Stimulated activated CD4-positive, alpha-beta T cell treated with anti-CD3 and anti-CD28 coated beads, Interleukin-15, amount 100 ng/mL, for 24 hours (primary cell): ENCODE results near the gene CEMIP2.

ENCODE experiments used
- DNase-seq: peaks from one replicate; pipeline ENCODE4 v3.0.0-alpha.2; 2020

The CEMIP2 gene

DNA sequence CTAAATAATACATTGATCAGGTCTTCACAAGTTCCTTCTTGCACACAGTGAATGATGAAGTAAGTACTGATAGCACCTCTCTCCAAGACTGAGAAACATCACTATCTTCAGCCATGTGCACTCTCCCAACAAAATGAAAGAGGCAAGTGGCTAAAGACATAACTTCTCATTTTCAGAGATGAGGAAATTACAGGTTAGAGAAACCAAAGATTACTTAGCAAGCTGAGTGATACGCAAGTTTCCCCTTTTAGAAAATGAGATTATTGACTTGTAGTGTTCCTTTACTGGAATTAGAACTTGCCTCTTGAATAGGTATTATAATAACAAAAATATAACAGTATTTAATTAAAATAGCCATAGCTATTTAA, 21.6 kb downstream of the CEMIP2 start:
- DNase-seq: no peak

DNA sequence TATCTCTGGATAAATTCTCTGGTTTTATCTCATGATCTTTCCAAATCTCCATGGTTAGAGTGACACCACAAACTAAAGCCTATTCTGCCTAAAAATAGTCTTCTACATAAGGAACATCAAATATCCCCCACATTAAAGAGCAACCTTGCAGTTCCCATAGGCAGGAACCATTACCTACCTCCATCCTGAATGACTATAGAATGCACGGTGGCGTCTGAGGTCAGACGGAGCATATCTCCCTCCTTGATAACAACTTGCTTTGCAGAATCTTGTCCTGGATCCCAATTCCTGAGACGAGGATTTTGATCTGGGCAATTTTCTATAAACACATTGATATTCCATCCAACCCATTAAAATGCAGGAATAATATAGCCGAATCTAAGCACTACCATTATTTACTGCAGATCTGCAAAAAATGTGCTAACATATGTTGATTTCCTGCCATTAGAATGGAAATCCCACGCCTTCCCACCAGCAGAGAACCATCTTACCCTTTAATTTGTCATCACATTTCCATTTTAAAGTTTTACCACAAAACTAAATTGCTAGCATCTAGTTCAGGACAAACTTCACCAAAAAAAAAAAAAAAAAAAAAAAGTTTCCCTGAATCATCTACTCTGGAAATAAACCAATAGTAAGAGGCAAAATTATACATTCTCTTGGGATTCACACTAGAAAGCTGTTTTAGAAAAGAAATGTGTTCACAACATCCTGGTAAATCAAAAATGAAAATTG, 22.1 kb downstream of the CEMIP2 start:
- DNase-seq: no peak

DNA sequence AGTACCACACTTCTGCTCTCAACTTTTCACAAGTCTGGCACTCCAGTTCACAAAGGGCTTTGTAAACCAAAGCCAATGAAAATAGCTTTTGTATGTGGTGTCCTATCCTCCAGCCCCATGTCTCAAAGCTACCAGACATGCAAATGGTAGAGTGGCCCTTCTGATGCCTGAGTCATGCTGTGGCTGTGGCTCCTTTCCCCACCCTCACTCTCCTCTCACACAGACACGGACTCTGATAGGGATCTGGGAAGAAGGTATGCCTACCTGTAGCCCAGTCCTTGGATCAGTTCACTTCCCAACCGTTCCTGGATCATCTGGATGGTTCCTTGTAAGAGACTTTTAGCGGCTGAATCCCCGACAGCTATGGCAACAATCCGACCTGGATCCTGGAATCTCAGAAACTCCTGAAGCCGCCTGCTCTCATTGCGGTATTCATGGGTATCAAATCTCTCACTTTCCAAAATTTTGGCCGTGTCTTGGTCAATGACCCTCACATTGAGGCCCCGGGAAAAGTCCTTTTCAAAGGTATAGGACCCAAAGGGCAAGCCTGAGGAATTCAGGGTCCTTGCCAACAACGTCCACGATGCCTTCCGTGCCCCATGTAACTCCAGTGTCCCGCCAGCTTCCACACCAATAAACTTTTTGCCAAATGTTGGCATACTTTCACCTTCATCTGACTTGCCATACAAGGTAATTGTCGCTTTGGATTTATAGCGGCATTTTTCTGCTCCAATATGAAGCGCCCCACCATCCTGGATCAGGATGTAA, 23.4 kb downstream of the CEMIP2 start:
- no peak for DNase-seq

DNA sequence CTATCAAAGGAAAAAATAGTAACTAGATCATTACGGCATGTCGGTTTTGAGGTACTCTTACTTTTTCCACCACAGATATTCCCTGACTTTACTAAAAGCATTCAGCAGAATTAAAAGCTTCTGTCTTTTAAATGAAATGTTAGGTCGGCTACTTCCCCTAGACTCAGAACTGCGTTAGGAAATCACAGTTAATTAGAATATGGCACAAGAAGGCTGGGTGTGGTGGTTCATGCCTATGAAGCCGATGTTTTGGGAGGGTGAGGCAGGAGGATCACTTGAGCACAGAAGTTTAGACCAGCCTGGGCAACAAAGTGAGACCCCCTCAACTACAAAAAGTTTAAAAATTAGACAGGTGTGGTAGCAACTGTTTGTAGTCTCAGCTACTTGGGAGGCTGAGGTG, 24.4 kb downstream of the CEMIP2 start:
- DNase-seq: no peak

DNA sequence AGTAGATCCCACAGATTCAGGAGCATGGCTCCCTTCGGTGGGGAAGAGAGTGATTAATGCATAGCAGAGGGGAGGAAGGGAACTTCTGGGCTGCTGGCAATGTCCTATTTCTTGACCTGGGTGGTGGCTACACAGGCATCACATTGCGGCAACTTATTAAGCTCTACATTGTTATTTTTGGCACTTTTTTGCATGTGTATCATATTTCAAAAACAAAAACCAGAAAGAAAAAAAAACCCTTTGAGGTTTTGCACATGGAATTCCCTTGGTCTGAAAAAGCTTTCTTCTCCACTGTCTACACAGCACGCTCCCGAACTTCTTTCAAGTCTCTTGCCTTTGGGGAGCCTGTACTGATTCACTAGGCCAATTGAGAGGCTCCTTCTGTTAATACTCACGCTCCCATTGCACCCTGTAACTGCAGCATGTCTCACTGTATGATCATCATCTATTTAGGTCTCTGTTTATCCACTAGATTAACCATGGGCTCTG, 25.1 kb downstream of the CEMIP2 start:
- no peak for DNase-seq

DNA sequence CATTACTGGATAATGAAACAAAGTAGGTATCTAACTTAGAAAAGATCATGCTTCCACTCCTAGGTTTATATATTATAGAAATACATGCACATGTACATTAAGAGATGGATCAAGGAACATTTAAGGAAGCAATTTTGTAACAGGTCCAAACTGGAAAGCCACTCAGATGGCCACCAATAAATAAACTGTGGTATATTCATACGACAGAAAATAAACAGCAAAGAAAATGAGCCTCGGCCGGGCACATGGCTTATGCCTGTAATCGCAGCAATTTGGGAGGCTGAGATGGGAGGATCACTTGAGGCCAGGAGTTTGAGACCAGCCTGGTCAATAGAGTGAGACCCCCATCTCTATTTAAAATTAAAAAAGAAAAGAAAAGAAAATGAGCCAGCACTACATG, 25.6 kb downstream of the CEMIP2 start:
- DNase-seq: no peak

DNA sequence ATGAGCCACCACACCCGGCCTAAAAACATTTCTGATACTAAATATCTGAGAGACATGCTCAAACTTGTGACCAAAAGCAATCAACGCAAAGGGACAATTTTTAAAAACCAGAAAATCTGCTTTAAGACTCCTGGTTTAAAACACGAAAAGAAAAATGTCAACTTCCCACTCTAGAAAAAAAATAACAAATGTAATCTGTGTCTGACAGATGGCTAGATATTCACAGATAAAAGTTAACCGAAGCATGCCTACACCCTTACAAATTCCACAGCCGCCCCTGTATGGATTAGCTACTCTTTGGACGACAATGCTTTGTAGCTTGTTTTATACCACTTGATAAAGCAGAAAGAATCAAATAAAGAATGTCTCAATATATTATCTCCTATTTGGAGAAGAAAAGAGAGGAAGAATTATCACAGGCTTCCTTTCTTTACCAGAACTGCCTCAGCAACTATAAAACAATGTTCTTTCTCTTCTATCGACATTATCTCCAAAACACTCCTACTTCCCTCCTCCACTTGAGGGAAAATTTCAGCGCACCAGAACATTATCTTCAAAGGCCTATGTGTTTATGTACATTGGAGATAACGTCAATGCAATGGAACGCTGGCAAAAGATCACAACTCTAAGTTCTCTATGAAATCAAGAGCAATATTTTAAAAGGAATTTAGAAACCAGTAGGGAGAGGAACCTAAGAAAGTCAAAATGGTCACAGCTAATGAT, 26.2 kb downstream of the CEMIP2 start:
- DNase-seq: no peak

DNA sequence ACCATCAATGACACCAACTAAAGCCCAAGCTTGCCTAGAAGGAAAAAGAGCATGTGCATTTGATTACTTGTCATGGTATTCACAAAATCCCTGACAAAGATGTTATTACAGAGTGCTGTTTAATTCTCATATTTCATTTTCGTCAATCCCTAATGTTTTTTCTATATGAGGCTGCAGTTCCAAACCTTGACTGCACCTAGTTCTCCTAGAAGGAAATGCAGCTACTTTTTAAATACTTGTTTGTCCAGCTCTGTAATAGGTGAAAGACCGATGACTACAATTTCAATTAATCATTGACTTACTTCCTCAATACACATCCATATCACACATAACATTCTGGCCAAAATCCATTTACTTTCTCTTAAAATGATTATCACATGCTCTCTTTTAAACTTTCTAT, 28.1 kb downstream of the CEMIP2 start:
- DNase-seq: no peak

DNA sequence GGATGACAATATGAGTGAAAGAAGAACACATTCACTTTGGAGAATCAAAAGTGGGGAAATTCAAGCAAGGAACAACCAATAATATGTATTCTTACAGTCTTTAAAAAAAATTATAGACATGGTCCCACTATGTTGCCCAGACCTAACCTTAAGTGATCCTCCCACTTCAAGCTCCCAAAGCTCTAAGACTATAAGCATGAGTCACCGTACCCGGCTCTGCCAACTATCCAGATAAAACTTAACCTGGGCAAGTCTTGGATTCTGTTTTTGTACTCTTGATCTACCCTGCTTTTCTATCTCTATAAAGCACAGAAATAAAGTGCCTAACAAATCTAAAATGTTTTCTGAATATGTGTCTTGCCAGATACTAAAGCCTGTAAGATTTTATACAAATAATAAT, 30.9 kb downstream of the CEMIP2 start:
- DNase-seq: no peak

DNA sequence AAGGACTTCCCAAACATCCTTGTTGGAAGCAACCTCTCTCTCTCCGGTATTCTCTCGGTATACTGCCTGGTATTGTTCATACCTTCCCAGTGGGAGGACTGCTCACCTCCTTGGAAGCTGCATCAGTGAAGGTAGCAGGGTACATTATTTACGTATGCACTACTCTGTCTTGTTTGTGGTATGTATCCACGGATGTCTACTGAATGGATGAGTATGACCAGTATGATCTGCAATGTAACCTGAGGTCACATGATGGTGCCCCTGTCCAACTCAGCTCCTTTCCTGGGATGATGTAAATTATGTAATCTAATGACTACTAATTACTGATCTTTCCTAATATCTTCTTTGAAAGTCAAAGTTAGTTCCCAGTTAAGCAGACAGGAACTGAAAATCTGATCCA, 32.1 kb downstream of the CEMIP2 start:
- DNase-seq: no peak

DNA sequence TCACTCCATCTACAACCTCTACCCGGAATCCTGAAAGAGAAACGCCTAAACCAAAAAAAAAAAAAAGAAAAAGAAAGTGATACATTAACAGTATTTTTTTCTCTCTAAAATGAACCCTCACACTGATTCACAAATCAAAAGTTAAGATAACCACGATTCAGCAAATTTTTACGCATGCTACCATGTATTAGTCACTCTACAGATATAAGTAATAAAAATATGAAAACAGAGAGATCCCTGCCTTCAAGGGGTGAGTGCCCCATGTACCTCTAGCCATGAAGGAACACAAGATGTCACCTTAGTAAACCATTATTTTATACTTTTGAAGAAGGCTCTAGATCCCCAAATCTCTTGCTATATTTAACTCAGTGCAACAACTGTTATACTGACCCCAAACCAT, 33.4 kb downstream of the CEMIP2 start:
- no peak for DNase-seq

DNA sequence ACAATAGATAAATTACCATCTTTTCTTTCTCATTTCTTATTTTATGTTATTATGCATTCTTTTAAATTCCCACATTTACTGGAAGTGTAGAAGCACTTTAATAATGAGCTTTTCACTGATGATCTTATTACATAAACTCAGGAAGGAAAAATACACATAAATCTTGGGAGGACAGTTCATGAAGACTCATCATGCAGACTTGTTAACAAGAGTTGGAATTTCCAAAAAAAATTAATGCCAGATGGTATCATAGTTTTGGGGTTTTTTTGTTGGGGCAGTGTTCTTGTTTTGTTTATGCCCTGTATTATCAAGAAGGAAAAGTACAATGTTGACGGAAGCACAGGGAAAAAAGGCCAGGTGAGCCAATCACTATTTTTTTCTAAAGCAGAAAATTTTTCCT, 35.1 kb downstream of the CEMIP2 start:
- no peak for DNase-seq

DNA sequence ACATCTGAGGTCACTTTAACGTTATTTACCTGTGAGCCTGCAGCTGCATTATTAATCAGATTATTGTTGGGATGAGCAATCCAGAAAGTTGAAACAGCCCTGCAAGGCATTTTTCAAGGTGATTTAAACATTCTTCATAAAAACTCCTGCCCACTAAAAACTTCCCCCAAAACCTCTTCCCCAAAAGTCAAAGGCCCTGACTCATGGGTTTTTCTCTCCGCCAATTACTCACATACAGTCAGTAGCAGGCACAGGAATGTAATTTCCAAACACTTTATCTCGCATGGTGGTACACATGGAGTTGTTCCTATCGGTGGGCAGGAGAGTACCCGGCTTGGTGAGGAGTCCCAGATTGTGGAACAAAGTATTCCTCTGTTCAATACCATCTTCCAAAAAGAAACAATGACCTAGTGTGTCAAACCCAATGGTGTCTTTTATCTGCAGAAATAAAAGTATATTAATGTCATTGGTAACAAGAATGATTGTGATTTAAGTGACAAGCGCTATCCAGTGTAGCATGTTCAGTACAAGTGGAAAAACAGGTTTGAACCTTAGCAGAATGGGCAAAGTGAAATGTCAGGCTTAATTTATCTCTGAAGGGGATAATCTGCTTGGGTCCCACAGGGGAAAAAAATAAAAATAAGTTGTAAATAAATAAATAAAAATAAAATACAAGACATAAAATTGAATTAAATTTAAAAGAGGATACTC, 38.3 kb downstream of the CEMIP2 start:
- no peak for DNase-seq

DNA sequence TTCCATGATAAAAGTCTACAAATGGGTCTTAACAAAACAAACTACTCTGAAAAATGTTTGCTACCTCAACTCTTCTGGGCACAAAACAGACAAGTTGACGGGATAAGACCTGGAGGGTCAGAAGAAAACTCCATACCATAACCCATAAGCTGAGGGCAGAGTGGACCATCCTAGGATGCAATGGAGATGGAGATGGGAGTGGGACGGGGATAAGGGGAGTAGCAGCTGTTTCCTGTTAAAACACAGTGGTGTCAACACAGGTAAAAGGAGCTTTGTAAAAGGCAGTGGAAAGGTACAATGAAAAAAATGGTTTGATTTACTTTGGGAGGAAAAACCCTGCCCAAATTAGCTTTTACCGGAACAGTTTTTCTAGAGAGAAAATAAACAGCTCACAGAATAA, 41.6 kb downstream of the CEMIP2 start:
- no peak for DNase-seq

DNA sequence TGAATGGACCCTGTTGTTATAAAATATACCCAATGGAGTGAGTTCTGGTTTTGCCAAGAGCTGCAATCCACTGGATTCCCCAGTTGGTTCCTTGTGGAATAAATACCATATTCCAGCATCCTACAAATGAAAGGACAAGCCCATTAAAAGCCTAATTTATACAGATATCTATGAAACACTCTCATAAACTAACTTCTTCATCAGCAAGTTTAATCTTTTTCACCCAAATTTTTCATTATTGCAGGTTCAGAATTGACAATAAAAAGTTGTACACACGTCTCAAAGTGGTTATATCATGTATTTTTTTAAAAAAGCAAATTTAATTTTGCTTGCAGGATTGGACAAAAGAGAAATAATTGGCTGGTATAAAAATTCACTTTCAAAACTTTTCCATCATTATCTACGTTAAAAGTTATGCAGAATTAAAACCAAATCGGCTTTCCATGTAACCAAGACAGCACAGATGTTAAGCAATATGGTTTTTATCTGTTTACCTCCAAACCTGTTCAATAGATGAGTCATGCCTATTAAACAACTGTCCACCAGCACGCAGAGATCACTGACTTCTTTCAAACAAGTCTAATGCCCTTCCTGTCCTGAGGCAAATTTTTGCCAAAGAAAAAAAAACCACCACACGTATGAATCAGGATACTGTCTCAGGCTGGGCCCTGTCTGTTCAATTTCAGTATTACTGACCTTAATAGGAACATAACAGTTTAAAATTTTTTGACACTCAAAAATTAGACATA, 42.5 kb downstream of the CEMIP2 start:
- DNase-seq: no peak

DNA sequence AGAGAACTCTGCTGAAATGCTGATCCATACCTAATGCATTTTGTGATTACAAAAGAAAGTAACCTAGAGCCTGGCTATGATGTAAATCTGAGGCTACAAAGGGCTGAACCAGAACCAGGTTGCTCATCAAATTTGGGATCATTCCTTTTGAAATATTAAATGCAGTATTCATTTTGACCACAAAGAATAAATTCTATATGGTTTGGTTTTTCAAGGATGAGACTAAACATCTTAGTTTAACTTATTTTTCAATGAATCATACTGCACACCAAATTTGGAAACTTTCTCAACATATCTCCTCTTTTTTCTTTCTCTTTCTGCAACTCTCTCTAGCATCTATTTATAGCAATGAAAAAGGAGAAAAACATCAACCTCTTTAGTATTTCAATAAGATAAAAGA, 46.5 kb downstream of the CEMIP2 start:
- DNase-seq: no peak

DNA sequence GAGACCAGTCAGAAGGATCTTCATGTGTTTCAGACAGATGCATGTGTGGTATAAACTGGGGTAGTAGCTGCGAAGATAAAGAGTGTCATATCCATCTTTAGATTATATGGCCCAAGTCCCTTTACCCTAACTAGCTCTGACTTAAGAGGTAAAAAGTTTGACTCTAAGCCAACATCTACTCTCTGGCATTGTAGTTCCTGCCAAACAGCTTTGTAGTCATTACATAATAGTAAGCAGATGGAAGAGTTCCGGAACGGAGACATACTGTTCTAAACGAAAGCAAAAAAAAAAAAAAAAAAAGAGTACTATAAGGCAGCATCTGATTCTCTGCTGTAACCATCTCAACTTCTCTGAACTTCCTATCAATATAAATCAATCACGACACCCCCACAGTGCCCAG, 48.8 kb downstream of the CEMIP2 start:
- DNase-seq: no peak

DNA sequence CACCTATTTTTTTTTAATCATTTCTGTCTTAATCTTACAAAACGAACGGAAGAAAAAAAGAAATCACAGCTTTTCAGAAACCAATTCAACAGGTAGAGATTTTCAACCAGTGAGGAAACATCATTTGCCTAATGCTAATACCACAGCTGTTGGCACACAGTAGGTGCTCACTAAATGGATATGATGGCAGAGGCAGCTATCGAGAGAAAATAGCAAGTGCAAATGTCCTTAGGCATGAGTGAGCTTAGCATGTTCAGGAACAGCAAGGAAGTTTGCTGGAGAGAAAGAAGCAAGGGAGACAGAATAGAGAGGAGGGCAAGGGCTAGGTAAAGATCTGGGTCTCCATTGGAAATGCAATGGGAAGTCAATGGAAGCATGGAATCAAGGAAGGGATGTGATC, 49.2 kb downstream of the CEMIP2 start:
- no peak for DNase-seq

DNA sequence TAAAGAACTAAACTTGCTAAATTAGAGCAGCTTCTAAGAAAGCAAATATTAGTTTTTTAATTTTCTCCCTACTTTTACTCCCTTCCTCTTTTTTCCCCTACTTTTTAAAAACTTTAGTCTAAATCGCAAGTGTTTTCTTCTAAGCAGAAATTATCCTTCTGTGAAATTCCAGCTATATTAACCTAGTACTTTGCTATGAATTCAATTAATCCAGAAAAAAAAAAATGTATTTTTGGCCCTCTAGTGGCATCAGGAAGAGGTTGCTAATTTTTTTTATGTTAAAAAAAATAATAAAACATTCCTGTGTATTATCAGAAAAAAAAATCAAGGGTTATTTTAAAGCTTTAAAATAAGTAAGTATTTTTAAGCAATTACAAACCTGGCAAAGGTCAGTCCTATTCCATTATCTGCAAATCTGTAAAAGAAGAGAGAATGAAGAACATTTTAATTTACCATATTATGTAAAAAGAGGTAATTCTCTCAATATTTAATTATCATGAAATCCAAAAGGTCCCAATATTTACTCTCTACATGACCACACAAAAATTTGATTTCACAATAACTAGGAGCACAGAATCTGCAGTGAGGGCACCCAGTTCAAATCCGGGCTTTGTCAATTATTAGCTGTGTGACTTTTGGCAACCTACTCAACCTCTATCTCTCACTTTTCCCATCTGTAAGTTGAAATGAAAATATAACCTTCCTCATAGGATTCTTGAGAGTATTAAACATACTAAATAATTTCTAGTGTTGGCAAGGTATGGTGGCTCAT, 52.0 kb downstream of the CEMIP2 start:
- no peak for DNase-seq

DNA sequence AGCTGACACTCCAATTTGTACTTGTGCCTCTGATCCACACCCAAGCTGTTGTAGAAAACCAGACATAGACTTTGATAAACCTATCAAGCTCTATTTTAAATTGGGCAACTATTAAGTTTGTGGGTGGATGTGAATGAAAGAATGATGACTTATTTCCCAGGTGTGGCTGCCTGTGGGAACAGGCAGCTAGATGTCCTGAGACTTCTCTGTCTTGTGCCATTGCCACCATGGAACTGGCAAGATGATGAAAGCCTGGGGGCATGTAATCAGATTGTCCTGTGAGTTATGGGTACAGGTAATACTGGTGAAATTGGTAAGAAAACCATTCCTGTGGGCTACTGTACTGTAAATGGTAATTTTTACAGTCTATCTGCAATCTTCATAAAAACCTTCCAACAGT, 57.5 kb downstream of the CEMIP2 start:
- no peak for DNase-seq

DNA sequence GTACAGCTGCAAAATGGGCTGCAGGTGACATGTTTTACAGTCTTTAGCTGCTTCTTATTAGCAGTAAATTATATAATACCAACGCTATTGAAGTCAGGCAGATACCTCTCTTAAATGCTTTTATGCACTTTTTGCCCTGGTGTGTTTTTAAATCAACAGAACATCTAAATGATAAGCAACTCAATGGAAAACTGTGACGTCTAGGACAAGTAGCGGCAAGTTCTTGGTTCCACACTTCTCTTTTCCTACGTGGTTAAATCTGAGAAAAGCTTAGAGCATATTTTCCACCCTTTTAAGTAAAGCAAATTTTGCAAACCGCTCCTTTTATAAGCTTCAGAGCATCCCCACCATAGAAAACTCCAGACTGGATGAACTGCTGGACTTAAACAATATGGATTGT, 58.1 kb downstream of the CEMIP2 start:
- no peak for DNase-seq

DNA sequence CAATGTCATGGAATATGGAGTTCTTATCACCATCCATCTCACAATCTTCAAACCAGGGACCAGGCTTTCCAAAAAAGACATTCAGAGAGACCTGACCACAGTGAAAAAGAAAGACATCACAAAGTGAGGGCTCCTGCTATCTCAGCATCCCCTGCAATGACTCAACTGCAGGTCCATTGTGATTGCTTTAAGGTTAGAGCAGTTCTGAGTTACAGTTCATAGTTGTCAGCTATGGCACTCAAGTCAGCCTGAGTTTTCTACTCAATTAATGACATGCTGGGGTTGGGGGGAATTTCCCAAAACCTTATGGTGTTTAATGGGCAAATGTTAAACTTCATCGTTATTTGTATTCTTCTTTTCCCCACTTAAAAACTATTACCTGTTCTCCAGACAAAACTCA, 58.9 kb downstream of the CEMIP2 start:
- no peak for DNase-seq
